GM19240 (cell line): ENCODE measurements around the gene AGAP5.

Experiments used
- DNase-seq: peaks from one replicate; pipeline ENCODE4 v3.0.0; 2011; ENCODE audit warnings: low spot score; ENCODE audit not compliant: insufficient read length

Gene AGAP5

DNA sequence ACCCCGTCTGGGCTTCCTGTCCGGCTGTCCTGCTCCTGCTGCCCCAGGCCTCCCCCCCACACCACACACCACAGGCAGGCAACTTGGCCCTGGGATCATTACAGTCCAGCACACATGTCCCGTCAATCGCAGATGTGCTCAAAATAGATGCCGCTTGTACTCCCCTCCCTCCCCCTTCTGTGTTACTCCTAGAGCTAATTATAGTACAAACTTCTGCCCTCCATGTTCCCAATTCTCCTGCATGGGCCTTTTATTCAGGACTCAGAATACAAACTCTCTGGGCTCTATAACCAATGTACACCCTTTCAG, 42.0 kb downstream of the AGAP5 start, which contains the start of gene SYNPO2L:
SYNPO2L (minus strand) TSS at position 40 of the 309 bp plus-strand sequence. CDS start 107 bp downstream, outside the sequence.
- no peak for DNase-seq

DNA sequence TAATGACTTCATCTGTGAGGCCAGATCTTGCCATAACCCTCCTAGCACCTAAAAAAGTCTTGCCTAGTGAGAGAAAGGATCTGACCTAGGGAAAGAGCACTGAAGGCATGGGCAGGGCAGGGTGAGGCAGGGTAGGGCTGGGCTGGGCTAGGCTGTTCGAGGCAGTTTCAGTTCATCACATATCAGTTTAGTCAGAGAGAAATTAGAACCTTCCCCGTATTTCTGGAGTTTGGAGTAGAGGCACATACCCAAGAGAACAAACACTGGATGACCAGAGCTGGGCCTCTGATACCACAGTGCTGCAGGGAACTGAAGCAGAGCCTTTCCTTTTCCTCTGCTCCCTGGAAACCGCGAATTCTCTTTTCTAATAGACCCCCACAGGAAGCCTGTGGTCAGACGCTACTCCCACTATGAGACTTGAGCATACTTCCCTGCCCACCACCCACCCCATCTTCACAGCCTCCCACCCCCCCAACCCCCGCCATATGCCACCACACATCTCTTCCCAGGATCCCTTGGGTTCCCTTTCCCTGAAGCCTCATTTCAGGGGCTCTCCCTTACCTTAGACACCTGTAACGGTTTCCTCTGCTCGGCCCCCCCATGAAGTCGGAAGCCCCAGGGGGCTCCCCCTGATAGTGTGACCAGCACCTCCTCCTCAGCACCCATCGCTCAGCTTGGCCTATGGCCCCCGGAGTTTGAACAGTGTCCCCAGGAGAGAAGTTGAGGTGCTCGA, 42.5 kb downstream of the AGAP5 start:
- no peak for DNase-seq

DNA sequence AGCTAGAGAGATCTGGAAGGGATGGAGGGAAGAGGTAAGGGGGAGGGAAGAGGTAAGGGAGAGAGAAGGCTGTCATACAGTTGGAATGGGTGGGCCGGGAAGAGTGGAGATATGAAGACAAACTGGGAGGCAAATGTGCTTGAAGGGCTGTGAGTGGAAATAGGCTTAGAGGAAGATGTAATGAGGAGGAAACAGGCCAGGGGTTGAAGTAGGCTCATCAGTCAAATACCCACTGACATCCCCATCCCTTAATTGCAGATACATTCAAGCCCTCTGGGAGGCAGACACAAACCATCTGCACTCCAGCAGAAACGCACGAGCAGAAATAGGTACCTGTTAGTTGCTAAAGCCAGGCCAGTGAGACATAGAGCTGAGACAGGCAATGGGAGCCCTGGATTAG, 44.2 kb downstream of the AGAP5 start:
- no peak for DNase-seq

DNA sequence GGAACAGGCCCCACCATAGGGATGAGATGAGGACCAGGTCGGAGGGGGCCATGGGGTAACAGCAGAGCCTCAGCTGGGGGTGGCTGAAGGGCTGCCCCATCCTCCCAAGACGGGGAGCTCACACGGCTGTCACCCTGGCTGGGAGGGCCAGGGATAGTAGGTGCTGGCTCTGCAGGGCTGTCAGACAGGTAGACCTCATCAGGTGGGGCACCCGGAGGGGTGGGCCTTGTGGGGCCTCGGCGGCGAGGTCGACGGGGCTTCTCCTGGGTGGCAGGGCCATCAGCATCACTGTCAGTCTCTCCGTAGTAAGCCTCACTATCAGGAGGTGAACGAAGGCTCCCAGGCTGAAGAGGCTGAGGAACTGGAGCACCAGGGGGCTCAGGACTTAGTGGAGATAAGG, 44.7 kb downstream of the AGAP5 start:
- DNase-seq: no peak

DNA sequence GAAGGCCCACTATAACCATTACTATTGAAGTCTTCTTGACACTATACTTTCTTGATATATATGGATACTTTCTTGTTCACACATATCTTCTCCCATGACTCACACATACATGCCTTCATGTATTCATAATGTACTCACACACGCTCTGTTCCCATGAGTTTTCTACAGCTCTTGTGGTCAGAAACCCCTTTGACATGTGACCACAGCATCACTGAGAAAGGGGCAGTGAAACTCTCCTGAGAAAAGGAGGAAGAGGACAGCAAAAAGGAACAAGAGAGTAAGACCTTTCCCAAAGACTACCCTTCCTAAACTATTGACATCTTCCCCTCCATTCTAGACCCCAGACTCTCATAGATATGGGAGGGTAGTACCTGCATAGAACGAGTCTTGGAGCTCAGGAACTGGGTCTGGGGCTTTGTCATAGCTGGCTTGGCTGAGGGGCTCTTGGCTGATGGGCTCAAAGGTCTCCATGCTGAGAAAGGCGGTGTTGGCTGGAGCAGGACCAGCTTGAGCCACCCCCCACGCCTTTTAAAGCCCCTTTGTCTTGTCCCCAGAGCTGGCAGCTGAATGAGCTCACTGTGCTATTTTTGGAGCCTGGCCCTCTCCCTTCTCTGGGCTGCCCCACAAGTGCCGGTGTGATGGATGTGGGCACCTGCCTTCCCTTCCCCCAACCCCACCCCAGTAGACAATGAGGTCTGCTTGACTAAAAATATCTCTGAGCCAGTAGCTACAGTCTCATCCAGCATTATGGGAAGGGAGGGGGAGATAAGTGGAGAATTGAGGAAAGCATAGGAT, 47.2 kb downstream of the AGAP5 start:
- DNase-seq: no peak

DNA sequence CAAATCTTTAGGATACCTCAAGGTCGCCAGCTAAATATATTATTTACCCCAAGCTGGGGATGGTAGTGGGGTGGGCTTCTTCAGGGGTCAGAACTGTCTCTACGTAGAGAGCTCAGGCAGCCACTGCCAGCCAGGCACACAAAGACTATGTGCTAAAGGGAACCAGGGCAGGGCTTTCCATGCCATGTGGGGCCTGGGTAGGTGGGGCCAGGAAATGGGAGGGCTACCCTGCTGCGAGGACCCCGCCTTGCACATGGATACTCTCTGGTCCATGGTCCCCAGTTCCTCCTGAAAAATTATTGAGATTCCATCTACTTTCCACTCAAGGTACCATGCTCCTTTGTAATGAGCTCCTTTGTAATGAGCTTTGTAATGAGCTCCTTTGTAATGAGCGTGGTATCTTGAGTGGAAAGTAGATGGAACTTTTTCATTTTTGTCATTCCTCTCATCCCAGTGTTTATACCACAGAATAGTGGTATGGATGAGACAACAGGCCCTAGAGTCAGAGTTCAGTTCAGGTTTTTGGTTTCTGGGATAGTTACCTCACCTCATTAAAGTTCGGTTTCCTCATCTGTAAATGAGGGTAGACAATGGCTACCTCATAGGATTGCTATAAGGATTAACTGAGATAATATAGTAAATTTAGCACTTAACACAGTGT, 47.9 kb downstream of the AGAP5 start:
- no peak for DNase-seq

DNA sequence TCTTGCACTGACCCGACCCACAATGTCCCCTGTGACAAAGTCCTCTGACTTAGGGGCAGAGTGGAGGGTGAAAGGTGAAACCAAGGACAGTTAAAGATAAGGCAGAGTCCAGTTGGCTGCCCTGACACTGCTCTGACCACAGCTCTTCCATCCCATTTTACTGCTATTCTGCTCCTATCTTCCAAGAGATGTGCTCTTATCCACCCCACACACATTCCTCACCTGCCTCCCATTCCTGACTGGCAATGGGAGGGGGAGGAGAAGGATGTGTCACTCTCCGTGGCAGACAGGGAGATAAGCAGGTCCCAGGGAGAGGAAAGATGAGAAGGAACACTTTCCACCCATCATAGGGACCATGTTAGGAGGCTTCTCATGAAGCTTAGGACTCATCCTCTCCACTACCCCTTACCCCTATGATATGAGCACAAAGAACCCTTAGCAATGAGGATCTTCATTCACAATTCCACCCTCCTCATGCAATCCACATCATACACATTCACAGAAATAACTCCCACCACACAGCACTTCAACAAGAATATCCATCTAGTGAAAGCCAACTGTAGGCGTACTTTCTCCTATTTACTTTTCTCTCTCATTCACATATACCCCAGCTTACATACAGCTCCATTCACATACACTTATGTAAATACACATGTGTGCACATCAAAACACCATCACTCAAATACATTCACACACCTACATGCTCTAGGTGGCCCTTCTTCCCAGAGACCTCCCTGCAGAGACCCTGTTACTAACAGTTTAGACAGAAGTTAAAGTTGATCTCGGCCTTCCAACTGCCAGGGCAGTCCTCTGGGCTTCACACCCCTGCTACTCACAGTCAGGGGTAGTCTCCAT, 48.7 kb downstream of the AGAP5 start:
- no peak for DNase-seq

DNA sequence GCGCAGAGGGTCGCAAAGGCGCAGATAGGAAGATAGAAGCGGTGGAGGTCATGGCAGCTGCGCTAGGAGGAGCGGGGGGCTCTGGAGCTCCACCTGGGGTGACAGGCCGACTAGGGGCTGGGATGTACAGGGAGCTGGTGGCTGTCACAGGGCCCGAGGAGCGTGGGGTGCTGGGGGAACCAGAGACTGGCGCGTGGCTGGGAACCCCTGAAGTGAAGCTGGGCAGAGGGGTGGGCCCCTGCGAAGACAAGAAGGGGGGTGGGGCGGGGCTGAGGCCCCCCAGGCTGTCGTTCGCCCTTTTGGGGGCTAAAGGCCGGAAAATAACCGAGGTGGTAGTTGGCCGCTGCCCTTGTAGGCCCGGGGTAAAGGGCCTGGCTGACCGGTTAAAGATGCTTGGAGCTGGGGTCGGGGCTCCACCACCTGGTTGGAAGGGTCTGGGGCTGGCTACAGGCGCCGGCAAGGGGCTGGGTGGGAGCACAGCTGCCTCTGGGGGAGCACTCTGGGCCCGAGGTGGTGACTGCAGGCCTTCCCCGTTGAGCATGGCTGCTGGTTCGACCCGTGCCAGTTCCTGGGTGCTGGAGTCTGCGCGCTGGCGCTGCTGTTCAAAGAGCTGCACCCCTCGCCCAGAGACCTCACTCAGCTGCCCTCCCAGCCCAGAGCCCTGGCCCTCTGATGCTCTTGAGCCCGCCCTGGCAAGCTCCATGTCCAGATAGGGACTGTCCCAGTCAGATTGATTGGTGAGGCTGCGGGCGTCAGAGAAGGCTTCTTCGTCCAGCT, 49.8 kb downstream of the AGAP5 start:
- no peak for DNase-seq

DNA sequence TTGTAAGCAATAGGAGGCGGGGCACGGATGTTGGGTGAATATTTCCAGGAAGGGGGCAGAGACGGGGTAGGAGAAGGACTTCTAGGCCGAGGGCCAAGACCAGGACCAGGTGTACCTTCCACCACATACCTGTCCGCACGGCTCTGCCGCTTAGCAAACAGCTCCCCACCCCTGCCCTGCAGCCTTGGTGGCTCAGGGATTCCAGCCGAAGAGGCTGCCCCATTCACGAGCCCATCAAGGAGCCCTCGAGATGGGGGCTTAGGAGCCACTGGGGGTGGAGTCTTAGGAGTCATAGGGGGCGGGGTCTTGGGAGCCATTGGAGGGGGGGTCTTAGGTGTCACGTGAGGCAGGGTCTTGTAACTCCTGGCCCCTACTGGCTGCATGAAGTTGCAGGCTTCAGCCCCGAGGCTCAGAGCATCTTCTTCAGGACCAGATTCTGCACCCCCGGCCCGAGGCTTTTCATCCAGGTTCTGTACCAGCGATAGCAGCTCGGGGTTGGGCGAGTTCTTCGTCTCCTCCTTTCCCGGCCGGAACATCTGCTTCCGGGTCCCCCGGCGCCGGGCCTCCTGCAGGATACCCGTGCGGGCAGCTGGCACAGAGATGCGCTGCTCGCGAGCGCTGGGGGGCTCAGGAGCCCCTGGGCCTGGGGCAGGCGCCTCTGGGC, 50.6 kb downstream of the AGAP5 start:
- DNase-seq: no peak

DNA sequence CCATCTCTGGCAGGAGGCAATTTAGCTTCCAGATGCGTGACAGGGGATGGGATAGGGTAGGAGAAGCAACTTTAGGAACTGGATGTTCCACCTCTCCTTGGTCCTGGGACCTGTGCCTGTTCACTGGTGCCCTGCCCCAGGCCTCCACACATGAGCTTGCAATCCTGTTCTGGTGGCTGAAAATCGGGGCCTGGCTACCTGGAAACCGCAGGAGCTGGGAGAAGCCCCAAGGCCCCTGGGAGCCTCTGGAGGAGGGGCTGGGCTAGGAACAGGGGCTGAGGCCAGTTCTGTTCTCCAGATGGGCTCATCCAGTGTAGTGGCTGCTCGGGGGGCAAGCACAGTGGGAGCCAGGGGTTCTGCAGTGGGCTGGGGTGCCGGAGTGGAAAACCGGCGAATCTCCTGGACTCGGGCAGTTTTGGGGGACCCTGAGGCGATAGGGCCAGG, 51.3 kb downstream of the AGAP5 start:
- no peak for DNase-seq

DNA sequence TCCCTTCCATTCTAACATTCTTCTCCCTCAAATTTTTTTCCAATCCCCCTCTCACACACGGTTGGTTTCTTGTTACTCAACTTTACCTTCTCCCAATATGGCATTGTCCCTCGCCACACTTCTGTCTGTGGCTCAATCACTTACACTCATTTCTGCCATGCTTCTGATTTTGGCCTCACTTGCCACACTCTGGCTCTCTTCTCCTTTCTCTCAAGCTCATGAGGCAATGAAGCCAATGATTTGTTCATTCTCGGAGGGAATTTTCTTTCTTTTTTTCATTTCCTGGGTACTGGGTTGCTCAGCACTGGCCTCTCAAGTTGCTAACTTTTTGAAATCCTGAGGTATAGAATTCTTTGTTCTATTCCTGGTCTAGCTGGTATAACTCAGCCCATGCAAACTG, 52.7 kb downstream of the AGAP5 start:
- DNase-seq: no peak

DNA sequence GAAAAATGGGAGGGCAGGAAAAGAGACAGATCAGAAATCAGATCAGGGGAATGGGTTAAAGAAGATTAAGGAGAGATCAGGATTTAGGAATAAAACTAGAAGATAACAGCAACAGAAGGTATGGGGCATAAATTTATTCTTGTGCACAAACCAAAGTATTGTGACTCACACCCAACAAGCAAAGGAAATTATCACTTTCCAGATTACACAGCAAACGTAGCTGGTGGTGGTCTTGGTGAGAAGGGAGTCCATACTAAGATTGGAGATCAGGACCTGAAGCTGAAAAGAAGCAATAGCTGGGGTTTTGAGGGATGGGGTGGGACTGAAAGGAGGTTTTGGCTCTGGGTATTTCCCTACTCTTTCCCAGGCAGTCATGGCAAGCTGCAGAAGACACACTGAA, 53.1 kb downstream of the AGAP5 start:
- DNase-seq: no peak

DNA sequence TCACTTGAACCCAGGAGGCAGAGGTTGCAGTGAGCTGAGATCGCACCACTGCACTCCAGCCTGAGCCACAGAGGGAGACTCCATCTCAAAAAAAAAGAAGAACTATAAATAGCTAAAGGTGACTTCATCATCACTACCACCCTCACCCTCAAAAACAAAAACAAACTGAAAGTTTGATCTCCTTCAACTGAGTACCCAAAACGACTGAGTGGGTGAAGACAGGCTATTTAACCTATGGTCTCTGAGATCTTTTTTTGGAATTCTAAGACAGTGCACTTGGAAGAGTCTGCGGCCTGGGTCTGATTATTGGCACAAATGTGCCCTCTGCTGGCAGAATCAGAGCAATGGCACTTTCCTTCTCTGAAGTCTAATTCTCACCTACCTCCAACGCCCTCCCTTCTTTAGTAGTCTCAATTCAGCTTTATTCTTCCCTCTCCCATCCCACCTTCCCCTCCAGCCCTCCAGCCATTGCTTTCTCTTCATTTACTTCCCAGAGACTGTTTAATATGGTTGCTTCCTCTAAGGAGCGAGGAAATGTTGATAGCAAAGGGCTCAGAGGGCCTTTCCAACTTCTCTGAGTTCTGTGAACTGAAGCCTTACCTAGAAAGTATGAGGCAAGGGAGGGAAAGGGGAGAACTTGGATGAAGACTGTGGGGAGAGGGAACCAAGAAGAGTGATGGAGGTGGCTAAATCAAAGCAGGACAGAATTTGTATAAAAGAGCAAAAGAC, 53.7 kb downstream of the AGAP5 start:
- peak; percentile 69 for DNase-seq

DNA sequence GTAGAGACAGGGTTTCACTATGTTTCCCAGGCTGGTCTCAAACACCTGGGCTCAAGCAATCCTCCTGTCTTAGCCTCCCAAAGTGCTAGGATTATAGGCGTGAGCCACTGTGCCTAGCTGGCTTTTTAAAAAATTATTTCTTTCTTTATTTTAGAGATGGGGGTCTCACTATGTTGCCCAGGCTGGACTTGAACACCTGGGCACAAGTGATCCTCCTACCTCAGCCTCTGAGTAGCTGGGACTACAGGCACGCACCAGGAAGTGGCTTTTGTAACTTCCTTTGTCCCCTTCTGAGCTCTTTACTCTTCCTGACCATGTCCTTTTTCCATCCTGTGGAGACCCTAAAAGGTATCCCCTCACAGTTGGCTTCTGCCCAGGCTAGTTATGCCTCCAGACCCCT, 54.5 kb downstream of the AGAP5 start:
- DNase-seq: no peak

DNA sequence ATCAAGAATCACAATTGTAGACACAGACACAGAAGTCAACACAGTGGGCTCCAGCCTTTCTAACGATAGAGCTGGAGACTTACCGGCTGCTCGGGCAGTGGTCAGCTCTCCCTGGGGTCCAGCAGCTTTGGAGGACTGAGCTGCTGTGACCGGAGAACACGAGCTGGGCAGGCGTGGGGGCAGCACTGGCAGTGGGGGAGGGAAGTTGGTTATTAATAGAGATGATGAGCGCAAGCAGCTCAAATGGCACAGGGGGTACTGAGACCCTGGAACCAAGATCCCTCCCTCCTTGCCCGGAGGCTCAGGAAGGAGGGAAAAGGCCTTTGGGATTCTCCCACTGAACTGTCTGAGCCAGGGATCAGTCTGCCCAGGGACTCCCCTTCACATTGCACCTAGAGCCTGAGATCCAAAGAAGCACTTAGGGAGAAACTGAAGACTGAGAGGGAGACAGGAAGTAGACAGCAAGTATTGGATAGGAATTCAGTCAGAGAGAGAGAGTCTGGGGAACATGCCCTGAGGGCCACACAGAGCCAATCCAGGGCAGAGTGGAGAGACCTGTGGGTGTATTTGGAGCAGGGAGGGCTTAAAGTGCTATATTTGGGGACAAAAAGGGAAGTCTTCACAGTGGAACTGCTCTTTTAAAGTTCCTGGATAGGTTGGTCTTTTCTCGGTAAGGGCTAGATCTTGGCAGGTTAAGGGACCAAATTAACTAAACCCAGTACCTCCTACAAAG, 56.4 kb downstream of the AGAP5 start, which contains the start of gene MYOZ1:
MYOZ1 (minus strand) TSS at position 147 of the 733 bp plus-strand sequence. CDS start 1,457 bp downstream, outside the sequence.
- no peak for DNase-seq

DNA sequence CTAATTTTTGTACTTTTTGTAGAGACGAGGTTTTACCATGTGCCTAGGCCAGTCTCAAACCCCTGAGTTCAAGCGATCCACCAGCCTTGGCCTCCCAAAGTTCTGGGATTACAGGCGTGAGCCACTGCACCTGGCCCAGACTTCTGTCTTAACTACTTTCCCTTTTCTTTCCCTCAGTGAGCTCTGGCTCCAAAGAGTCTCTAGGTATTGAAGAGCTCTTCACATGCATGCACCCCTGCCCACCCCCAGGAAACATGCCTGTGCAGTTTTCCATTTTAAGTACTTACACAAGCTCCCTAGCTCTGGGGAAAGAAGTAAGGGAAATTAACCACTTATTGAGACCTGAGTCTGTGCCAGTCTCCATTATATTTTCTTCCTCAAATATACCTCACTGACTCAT, 58.6 kb downstream of the AGAP5 start:
- DNase-seq: no peak

DNA sequence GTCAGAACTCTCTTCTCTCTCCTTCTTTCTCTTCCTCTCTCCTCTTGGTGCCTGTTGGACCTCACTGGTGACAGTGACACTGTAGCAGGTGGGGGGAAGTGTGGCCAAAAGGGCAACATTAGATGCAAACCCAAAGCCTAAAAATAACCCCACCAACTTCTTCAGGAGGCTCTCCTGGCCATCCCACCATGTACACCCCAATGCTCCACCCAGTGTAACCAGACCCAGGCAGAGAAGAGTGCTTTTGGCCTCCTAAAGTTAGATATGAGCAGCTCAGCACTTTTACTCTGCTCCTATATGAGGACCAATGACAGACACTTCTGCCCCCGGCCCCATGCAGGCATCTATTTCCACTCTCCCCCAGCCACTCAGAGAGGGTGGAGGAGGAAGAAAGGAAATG, 62.1 kb downstream of the AGAP5 start:
- DNase-seq: no peak

DNA sequence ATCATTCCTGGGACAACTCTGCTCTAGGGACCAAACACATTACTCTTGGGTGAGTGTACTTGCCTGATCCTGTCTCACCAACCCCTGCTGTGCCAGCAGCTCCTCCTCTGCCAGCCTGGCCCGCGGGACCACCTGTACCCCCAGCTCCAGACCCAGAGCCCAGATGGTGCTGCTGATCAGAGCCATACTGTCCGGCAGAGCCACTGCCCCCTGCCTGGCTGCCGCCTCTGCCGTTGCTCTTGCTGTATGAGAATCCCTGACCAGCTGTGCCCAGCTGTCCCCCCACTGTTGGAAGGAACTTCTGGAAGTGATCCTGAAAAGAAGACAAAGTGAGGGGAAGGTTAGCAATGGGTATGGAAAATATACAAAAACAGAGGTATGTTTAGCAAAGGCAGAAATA, 63.5 kb downstream of the AGAP5 start:
- no peak for DNase-seq

DNA sequence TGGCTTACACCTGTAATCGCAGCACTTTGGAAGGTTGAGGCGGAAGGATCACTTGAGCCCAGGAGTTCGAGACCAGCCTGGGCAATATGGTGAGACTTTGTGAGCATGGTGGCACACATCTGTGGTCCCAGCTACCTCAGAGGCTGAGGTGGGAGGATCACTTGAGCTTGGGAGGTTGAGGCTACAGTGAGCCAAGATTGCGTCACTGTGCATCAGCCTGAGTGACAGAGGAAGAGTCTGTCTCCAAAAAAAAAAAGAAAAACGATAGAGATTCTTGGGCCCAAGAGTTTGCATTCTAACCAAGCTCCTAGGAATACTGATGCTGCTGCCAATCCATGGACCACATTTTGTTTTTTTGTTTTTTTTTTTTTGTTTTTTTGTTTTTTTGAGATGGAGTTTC, 68.7 kb downstream of the AGAP5 start:
- DNase-seq: no peak
